ENCODE measurements around the gene ADAMTS14. TPM values are rescaled to one million over a fixed set of nuclear protein-coding genes. Genes with fewer than 3 reads are reported as not detected.
"Not testable (repeated sequence)": the region's sequence is repeated elsewhere in the genome, so short reads cannot be mapped to it uniquely, and the experiment has no call there.

ADAMTS14 gene
- total RNA-seq, 1 donor, result 0.86 TPM

- not testable (repeated sequence) for H3K4me3 ChIP-seq (ENCODE audit: low read depth, low read length); DNase-seq (ENCODE audit: low read depth)
These were observed 27.3 kb upstream of the ADAMTS14 start for GRCh38 chr10:70644959-70645358.

GRCh38 chr10:70647086-70647485, 25.2 kb upstream of the ADAMTS14 start:
- TF ChIP-seq CTCF (IDR thresholded peaks at IDR 0.05; ENCODE audit: insufficient read depth, low read depth, low read length), result no peak
- no peak overlapping the region for H3K4me3 ChIP-seq (ENCODE audit: low read depth, low read length)
- no peak for DNase-seq (ENCODE audit: low read depth)

- DNase-seq (ENCODE audit: low read depth), result no peak
- no peak for TF ChIP-seq CTCF (IDR thresholded peaks at IDR 0.05; ENCODE audit: insufficient read depth, low read depth, low read length)
These were observed 23.9 kb upstream of the ADAMTS14 start for GRCh38 chr10:70648427-70648826.

GRCh38 chr10:70649526-70649925, 22.8 kb upstream of the ADAMTS14 start:
- peak; percentile 52 for DNase-seq (ENCODE audit: low read depth)

More at GRCh38 chr10:70648427-70648826, 23.9 kb upstream of the ADAMTS14 start:
- H3K4me3 ChIP-seq (ENCODE audit: low read depth, low read length), result no peak overlapping the region

GRCh38 chr10:70650104-70650503, 22.2 kb upstream of the ADAMTS14 start:
- H3K4me3 ChIP-seq (ENCODE audit: low read depth, low read length), result no peak overlapping the region
- no peak for TF ChIP-seq CTCF (IDR thresholded peaks at IDR 0.05; ENCODE audit: insufficient read depth, low read depth, low read length)
- DNase-seq (ENCODE audit: low read depth), result no peak

More at GRCh38 chr10:70649526-70649925, 22.8 kb upstream of the ADAMTS14 start:
- H3K4me3 ChIP-seq (ENCODE audit: low read depth, low read length), result no peak overlapping the region
- no peak for TF ChIP-seq CTCF (IDR thresholded peaks at IDR 0.05; ENCODE audit: insufficient read depth, low read depth, low read length)

GRCh38 chr10:70650718-70651117, 21.6 kb upstream of the ADAMTS14 start:
- no peak for TF ChIP-seq CTCF (IDR thresholded peaks at IDR 0.05; ENCODE audit: insufficient read depth, low read depth, low read length)
- no peak for DNase-seq (ENCODE audit: low read depth)

GRCh38 chr10:70651661-70652060, 20.6 kb upstream of the ADAMTS14 start:
- no peak for TF ChIP-seq CTCF (IDR thresholded peaks at IDR 0.05; ENCODE audit: insufficient read depth, low read depth, low read length)
- no peak for DNase-seq (ENCODE audit: low read depth)
- H3K4me3 ChIP-seq (ENCODE audit: low read depth, low read length), result no peak overlapping the region

More at GRCh38 chr10:70650718-70651117, 21.6 kb upstream of the ADAMTS14 start:
- H3K4me3 ChIP-seq (ENCODE audit: low read depth, low read length), result no peak overlapping the region

Measured in fibroblast of villous mesenchyme (primary cell).